Aorta (tissue), 5 donors: ENCODE data around the gene RP2. TPM values are rescaled to one million over a fixed set of nuclear protein-coding genes. Genes with fewer than 3 reads are reported as not detected.

Experiments
- ATAC-seq: fragments of 200-7000 bp; cut with Tn5 transposase; one replicate; pipeline ENCODE4 v1.9.1; 2022; ENCODE audit warnings: moderate library complexity; ENCODE audit not compliant: low FRiP score
- DNase-seq, 2 donors: peaks; one replicate each; pipeline ENCODE4 v3.0.0-alpha.2; 2020
- H3K27ac ChIP-seq, 2 donors: one replicate each; pipeline ENCODE4 v1.5.1; 2013; ENCODE audit warnings: low read length in 2 of 2, mild to moderate bottlenecking in 2 of 2, moderate library complexity in 2 of 2, control low read depth in 1 of 2, inconsistent platforms in 1 of 2, low read depth in 1 of 2
- H3K27me3 ChIP-seq, 2 donors: one replicate each; pipeline ENCODE4 v1.6.1; 2013; ENCODE audit warnings: control low read depth in 1 of 2, low read length in 1 of 2, mild to moderate bottlenecking in 1 of 2, moderate library complexity in 1 of 2; ENCODE audit not compliant: insufficient read depth in 2 of 2, control insufficient read depth in 1 of 2
- H3K36me3 ChIP-seq, 2 donors: one replicate each; pipeline ENCODE4 v1.6.1; 2013; ENCODE audit warnings: control low read depth in 1 of 2, low read length in 1 of 2, mild to moderate bottlenecking in 1 of 2; ENCODE audit not compliant: insufficient read depth in 2 of 2, control insufficient read depth in 1 of 2
- H3K4me1 ChIP-seq, 2 donors: one replicate each; pipeline ENCODE4 v1.6.1; 2013; ENCODE audit warnings: low read length in 2 of 2, control low read depth in 1 of 2, mild to moderate bottlenecking in 1 of 2, moderate library complexity in 1 of 2; ENCODE audit not compliant: insufficient read depth in 2 of 2, control insufficient read depth in 1 of 2
- H3K4me3 ChIP-seq, 2 donors: one replicate each; pipeline ENCODE4 v1.5.1; 2013; ENCODE audit warnings: low read length in 2 of 2, control low read depth in 1 of 2, mild to moderate bottlenecking in 1 of 2
- H3K9me3 ChIP-seq: one replicate; pipeline ENCODE4 v1.6.1; 2013; ENCODE audit warnings: mild to moderate bottlenecking, low read length; ENCODE audit not compliant: control insufficient read depth
- WGBS, 2 donors: extraction: QIAGEN DNeasy Blood & Tissue Kit; methylation state at CpG; one replicate each; pipeline ENCODE4 v1.1.7; 2013; 5-methylcytosine and 5-hydroxymethylcytosine counted together
- intact Hi-C, 2 donors: fragments of 100-400 bp; cut with DNase I; formaldehyde crosslinking; loops; one replicate each; pipeline versions ENCODE4 v1.14.2 to v1.15.0; 2022
- polyA plus RNA-seq, 2 donors: library from polyadenylated mRNA; stranded (reverse); fragments of 200-250 nt; gene quantifications; one replicate each; pipeline ENCODE4 v1.2.3, GENCODE V29; 2013
- total RNA-seq, 2 donors: library from RNA; stranded (reverse); fragmentation: NEBNext Ultra II Directional; extraction: Animal tissue kit (Norgen Biotek cat#: 25700); gene quantifications; one replicate each; pipeline ENCODE4 v1.2.1, GENCODE V29; 2021
- donor health status: healthy with polysubstance abuse.
- donor health status: Bipolar disorder and iron deficiency.
- donor health status: DM: no; HTN: no; CAD: no.
- donor health status: DM: no; HTN: no; CAD: no.
- donor health status: DM: yes; HTN: yes; CAD: no.

Gene RP2
- total and polyA plus RNA-seq, 4 donors = 7.0 to 11.0 (median 10.0) TPM

DNA sequence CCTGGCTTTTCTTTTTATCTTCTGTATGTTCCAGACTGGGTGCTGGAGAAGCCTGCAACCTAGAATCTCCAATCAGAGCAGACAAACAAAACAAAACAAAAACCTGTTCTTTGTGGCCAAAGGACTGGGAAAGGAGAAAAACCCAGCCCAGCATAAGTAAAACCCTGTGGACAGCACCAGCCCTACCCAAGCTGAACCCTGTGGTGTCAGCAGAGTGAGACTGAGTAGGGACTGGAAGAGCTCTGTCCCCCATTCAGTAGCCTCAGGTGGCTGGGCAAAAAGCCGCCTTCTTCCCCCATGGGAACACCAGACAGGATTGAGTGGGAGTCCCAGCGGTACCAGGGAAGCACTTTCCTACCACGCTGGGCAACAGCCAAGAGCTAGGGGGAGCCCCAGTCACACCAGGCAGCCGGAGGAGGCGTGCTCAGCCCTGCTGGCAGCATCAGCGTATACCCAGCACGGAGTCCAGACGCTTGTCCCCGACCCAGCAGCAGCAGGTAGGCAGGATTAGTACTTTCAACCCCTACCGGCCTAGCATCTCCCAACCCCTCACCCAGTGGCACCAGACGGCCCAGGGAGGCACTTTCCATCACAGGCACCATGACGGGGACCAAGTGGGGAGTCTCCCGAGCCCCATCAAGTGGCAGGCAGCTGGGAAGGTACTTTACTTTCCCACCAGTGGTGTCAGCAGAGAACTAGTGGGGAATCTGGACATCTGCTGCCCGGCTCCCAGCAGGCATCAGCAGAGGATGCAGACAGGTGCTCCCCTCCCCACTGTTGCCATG is 66.8 kb downstream of the RP2 start:
- no peaks in the 10 kb centered on the region for H3K27me3 ChIP-seq
- WGBS, 2 donors = 0 to 13% methylated on average over 14 of the region's 14 CpGs
- intact Hi-C loops = loop anchor here (5.0 kb wide), 1 partner anchor 129 kb away; no protein-coding TSS in a partner anchor
- DNase-seq (peak; percentile 82 to 91), ATAC-seq (peak; percentile 89)
- no peak overlapping the region for H3K27ac ChIP-seq
- no peaks in the 10 kb centered on the region for H3K9me3 ChIP-seq
- no peaks in the 10 kb centered on the region for H3K4me1 ChIP-seq
- H3K4me3 ChIP-seq = no peak overlapping the region
- H3K36me3 ChIP-seq = no peaks in the 10 kb centered on the region

DNA sequence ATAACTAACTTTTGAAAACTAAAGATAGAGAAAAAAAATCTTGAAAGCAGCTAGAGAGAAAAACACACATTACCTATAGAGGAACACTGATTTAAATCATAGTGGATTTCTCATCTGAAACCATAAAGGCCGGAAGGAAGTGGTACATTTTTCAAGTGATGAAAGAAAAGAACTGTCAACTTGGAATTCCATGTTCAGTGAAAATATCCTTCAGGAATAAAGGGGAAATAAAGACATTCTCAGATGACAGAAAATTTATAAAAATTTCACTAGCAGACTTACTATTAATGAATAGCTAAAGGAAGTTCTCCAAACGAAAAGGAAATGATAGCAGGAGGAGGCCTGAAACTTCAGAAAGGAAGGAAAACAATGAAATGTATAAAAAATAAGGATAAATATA is 67.8 kb downstream of the RP2 start:
- no peaks in the 10 kb centered on the region for H3K36me3 ChIP-seq
- H3K4me1 ChIP-seq = no peaks in the 10 kb centered on the region
- H3K9me3 ChIP-seq = no peaks in the 10 kb centered on the region
- H3K4me3 ChIP-seq = no peak overlapping the region
- ATAC-seq (no peak), DNase-seq (no peak)
- WGBS, 2 donors = 59 to 90% methylated on average over 2 of the region's 2 CpGs
- intact Hi-C loops = loop anchor here (5.0 kb wide), 1 partner anchor 128 kb away; no protein-coding TSS in a partner anchor
- H3K27ac ChIP-seq = no peak overlapping the region
- H3K27me3 ChIP-seq = no peaks in the 10 kb centered on the region

DNA sequence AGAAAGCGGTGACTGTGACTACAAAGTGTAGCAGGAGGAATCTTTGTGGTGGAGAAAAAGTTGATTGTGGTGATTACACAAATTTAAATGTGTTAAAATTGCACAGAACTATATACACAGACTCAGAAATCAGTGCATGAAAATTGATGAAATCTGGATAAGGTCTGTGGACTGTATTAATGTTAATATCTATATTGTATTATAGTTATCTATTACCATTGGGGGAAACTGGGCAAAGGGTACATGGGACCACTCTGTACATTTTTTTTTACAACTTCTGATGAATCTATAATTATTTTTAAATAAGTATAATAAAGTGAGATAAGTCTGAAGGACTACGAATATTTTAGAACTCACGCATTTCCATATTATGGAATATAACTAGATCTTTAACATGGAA is 73.6 kb downstream of the RP2 start:
- ATAC-seq = no peak
- no peak for DNase-seq
- intact Hi-C loops = loop anchor here in 1 of 2 donors (5.0 kb wide), 3 partner anchors 72 to 167 kb away; partner anchors contain the start of genes RGN and RP2
- H3K27me3 ChIP-seq = no peaks in the 10 kb centered on the region
- H3K9me3 ChIP-seq = no peaks in the 10 kb centered on the region
- no peaks in the 10 kb centered on the region for H3K36me3 ChIP-seq
- WGBS, 2 donors = 76 to 91% methylated on average over 3 of the region's 3 CpGs
- H3K27ac ChIP-seq = no peak overlapping the region
- no peak overlapping the region for H3K4me3 ChIP-seq
- no peaks in the 10 kb centered on the region for H3K4me1 ChIP-seq

DNA sequence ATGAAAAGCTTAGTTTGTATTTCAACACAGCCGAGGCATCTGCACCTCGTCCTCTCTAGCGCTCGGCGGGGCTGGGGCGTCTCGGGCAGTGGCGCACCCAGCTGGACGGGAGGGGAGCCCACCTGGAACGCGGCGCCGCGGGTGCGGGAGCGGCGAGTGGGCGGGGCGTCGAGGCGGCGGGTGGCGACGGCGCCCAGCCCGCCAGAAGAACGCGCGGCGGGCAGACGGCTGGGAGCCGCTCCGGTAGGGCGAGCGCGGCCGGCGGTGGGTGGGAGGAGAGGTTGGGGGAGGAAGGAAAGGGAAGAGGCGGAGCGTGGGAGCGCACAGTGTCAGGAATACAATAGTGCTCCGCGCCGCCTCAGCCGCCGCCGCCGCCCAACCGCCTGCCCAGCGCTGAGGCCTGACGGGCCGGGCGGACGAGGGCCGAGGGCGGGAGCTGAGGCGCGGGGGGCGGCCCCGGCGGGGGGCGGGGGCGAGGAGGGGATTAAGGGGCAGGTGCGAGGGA is 75.3 kb downstream of the RP2 start, which contains the start of gene JADE3:
Gene JADE3 (plus strand): TSS at position 324 of the 505 bp plus-strand sequence. CDS start 72,474 bp downstream, outside the sequence.
- peak within 1 kb of the TSS in 1 of 2 donors; percentile 61 for H3K27ac ChIP-seq
- no peaks in the 10 kb centered on the region for H3K4me1 ChIP-seq
- peak; percentile 87 for ATAC-seq
- no peaks in the 10 kb centered on the region for H3K36me3 ChIP-seq
- DNase-seq = peak; percentile 82 to 90
- 0 to 40% methylated on average over 36 to 64 of the region's 64 CpGs for WGBS, 2 donors
- H3K9me3 ChIP-seq = no peaks in the 10 kb centered on the region
- peak within 1 kb of the TSS; percentile 57 to 94 for H3K4me3 ChIP-seq
- intact Hi-C loops = loop anchor here in 1 of 2 donors (5.0 kb wide), 3 partner anchors 70 to 165 kb away; partner anchors contain the start of genes RGN and RP2
- H3K27me3 ChIP-seq = no peaks in the 10 kb centered on the region

DNA sequence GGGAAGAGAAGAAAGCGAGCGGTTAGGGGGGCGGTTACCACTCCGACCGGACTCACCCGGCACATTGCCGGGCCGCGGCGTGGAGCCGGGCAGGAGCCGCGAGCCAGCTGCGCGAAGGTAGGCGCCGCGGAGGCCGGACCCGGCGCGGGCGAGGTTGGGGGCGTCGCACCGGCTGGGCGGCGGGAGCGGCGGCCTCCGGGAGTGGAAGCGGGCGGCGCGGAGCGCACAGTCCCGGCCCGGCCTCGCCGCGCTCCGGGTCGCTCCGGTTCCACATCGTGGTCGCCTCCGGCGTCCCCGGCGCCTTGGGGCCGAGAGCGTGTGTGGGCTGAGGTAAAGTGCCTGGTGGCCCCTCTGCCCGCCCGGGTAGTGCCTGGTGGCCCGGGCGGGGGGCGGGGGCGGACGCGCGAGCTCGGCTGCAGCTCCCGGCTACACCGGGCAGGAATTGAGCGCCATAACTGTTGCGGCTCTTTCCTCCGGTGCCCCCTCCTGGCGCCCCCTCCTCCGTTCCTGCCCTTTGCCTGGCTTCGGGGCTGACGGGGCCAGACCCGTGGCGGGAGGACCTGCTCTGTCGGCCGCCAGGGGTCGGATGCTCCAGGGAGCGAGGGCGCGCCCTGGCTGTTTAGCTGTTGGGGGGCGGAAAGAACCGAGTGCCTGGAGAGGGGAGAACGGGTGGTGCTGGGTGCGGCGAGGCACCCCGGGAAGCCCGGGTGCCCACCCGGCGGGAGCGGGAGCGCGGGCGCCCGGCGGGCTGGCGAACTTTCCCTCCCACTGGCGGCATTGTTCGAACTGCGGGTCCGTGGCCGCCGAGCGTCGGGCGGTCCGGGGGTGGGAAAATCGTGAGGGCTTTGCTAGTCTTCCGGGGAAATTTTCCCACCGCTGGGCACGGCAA is 76.0 kb downstream of the RP2 start:
- H3K4me3 ChIP-seq = peak overlapping the region; percentile 57 to 94

DNA sequence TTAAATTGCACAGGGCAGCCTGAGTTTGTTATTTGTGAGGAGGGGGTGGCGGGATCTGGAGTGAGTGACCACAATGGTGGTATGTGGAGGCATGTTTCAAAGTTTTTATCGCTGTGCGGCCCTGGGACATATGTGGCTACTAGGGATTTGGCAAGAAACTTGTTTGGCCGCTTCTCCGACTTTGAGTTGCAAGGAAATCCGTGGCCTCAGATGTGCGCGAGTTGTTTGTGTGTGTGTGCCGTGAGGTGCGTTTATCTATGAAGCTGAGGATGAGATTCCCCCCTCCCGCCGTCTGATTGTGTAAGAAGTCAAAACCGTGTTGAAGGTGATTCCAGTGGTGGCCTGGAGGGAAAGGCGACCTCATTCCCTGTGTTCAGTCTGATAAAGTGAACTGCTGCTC is 76.8 kb downstream of the RP2 start:
- H3K27me3 ChIP-seq = no peaks in the 10 kb centered on the region
- H3K4me1 ChIP-seq = no peaks in the 10 kb centered on the region
- ATAC-seq (no peak), DNase-seq (no peak)
- H3K4me3 ChIP-seq = peak overlapping the region; percentile 4 to 76
- intact Hi-C loops = loop anchor here in 1 of 2 donors (5.0 kb wide), 3 partner anchors 69 to 164 kb away; partner anchors contain the start of genes RGN and RP2
- WGBS, 2 donors = 4 to 35% methylated on average over 14 of the region's 14 CpGs
- no peak overlapping the region for H3K27ac ChIP-seq
- no peaks in the 10 kb centered on the region for H3K9me3 ChIP-seq
- H3K36me3 ChIP-seq = no peaks in the 10 kb centered on the region

More for the DNA sequence above, 76.0 kb downstream of the RP2 start:
- intact Hi-C loops = loop anchor here in 1 of 2 donors (5.0 kb wide), 3 partner anchors 69 to 164 kb away; partner anchors contain the start of genes RGN and RP2
- Histone ChIP-seq H3K27me3 (no peaks in the 10 kb centered on the region), H3K36me3 (no peaks in the 10 kb centered on the region), H3K4me1 (no peaks in the 10 kb centered on the region), H3K9me3 (no peaks in the 10 kb centered on the region), H3K27ac (peak overlapping the region in 1 of 2 donors; percentile 61)
- ATAC-seq = peak; percentile 37
- 0 to 30% methylated on average over 90 to 109 of the region's 109 CpGs for WGBS, 2 donors
- DNase-seq = peak; percentile 54 to 81

DNA sequence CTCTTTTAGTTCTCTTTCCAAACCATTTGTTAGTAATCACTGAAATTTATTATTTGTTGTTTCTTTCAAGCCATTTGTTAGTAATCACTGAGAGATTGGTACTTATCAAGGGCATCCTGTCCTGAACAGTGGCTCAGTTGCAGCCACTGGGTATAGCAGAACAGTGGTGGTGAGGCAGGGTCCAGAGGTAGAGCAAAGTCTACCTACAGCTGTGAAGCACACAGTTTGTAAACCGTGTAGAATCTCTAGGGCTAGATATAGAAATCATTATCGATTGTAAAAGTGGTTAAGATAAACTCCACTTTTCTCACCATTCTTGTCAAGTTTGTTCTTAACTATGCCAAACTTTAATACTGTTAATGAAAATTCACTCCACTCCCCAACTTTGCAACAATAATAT is 79.4 kb downstream of the RP2 start:
- Histone ChIP-seq H3K4me1 (no peaks in the 10 kb centered on the region), H3K9me3 (no peaks in the 10 kb centered on the region), H3K27ac (no peak overlapping the region), H3K27me3 (no peaks in the 10 kb centered on the region), H3K4me3 (no peak overlapping the region), H3K36me3 (no peaks in the 10 kb centered on the region)
- WGBS, 2 donors = 74 to 92% methylated on average over 2 of the region's 2 CpGs
- DNase-seq = no peak
- intact Hi-C loops = no loop called here
- no peak for ATAC-seq

DNA sequence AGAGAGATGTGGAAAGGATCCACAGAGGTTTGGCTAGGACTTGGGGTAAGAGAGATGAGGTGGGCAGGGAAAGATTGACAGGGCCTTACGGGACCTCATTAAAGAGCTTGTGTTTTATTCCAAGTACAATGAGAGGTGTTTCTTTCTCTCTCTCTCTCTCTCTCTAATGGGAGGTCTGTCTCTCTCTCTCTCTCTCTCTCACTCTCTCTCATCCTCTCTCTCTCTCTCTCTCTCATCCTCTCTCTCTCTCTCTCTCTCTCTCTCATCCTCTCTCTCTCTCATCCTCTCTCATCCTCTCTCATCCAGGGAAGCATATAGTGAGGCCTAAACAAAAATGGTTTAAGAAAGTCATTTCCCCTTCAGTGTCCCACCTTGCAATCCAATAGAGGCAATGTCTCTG is 80.8 kb downstream of the RP2 start:
- Histone ChIP-seq H3K27me3 (no peaks in the 10 kb centered on the region), H3K27ac (no peak overlapping the region), H3K4me3 (no peak overlapping the region), H3K9me3 (no peaks in the 10 kb centered on the region), H3K36me3 (no peaks in the 10 kb centered on the region), H3K4me1 (no peaks in the 10 kb centered on the region)
- intact Hi-C loops = no loop called here
- DNase-seq (no peak), ATAC-seq (no peak)
- 80 to 95% methylated on average over 1 of the region's 1 CpG for WGBS, 2 donors
